Thyroid gland (tissue), 4 donors: Measurements from ENCODE around the gene GRPEL1. TPM values are rescaled to one million over a fixed set of nuclear protein-coding genes. Genes with fewer than 3 reads are reported as not detected.
"Not testable (repeated sequence)": the region's sequence is repeated elsewhere in the genome, so short reads cannot be mapped to it uniquely, and the experiment has no call there.

Source experiments
- DNase-seq, 2 donors: peaks; one replicate each; pipeline ENCODE4 v3.0.0-alpha.2; 2019
- H3K27ac ChIP-seq, 3 donors: fragments of 200-600 bp; sonication (generic); 1 replicate in 2 of 3; 2 replicates in 1 of 3; pipeline ENCODE4 v1.5.1; 2016 to 2019; ENCODE audit warnings: mild to moderate bottlenecking in 1 of 3, moderate library complexity in 1 of 3
- H3K27me3 ChIP-seq: fragments of 200-600 bp; sonication (generic); one replicate; pipeline ENCODE4 v1.5.1; 2019
- H3K36me3 ChIP-seq, 2 donors: fragments of 200-600 bp; sonication (generic); one replicate each; pipeline ENCODE4 v1.5.1; 2016 to 2019
- H3K4me1 ChIP-seq, 2 donors: fragments of 200-600 bp; sonication (generic); one replicate each; pipeline ENCODE4 v1.5.1; 2017 to 2019
- H3K4me3 ChIP-seq, 3 donors: fragments of 200-600 bp; sonication (generic); replicated peaks in 1 of 3; 1 replicate in 2 of 3; 2 replicates in 1 of 3; pipeline ENCODE4 v1.5.1; 2016; ENCODE audit warnings: mild to moderate bottlenecking in 1 of 3
- H3K9me3 ChIP-seq: fragments of 200-600 bp; sonication (generic); one replicate; pipeline ENCODE4 v1.5.1; 2017
- CTCF ChIP-seq, 6 experiments: fragments of 200-600 bp in 3 of 6; fragments of 450-650 bp in 3 of 6; sonication (generic) in 3 of 6; IDR thresholded peaks; one replicate each; pipeline ENCODE4 v1.5.1; 2016 to 2019; ENCODE audit warnings: antibody characterized with exemption in 6 of 6, mild to moderate bottlenecking in 2 of 6, inconsistent platforms in 1 of 6, moderate library complexity in 1 of 6
- POLR2A ChIP-seq, 2 donors: fragments of 450-650 bp; IDR thresholded peaks; one replicate each; pipeline ENCODE4 v1.6.1; 2017; ENCODE audit warnings: antibody characterized with exemption in 2 of 2, mild to moderate bottlenecking in 2 of 2, moderate library complexity in 1 of 2
- WGBS, 2 donors: methylation state at CpG; one replicate each; pipeline ENCODE4 v1.1.5; 2017; 5-methylcytosine and 5-hydroxymethylcytosine counted together
- intact Hi-C: fragments of 100-400 bp; cut with DNase I; formaldehyde crosslinking; loops from one replicate; pipeline ENCODE4 v1.15.1; 2023
- total RNA-seq, 4 donors: library from RNA; depleted of rRNA; stranded (reverse); fragments of >200 nt; gene quantifications; one replicate each; pipeline ENCODE4 v1.2.3, GENCODE V29; 2016

The GRPEL1 gene
- total RNA-seq, 4 donors from 2014 or later: 13.4 to 21.9 (median 17.5) TPM

DNA sequence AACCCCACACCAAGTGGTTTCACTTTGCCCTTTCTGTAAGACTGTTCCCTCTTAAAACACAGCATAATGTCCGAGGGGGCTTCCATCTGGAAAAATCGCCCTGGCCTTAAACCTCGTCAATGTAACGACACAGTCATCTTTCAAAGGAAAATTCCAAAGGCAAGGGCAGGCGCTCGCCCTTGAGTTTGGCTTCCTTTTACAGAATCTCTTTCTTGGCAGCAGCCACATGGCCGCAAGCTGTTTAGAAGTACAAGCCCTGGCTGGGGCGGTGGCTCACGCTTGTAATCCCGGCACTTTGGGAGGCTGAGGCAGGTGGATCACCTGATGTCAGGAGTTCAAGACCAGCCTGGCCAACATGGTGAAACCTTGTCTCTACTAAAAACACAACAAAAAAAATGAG lies 27.1 kb upstream of the GRPEL1 start:
- 81 to 88% methylated on average over 10 of the region's 10 CpGs for WGBS, 2 donors
- intact Hi-C loops: no loop called here
- Histone ChIP-seq H3K9me3 (no peaks in the 10 kb centered on the region), H3K4me3 (no peak overlapping the region), H3K36me3 (no peaks in the 10 kb centered on the region), H3K27ac (no peak overlapping the region), H3K4me1 (no peaks in the 10 kb centered on the region), H3K27me3 (no peaks in the 10 kb centered on the region)
- DNase-seq: no peak
- TF ChIP-seq CTCF (IDR thresholded peaks at IDR 0.05) (no peak), POLR2A (IDR thresholded peaks at IDR 0.05) (no peak)

DNA sequence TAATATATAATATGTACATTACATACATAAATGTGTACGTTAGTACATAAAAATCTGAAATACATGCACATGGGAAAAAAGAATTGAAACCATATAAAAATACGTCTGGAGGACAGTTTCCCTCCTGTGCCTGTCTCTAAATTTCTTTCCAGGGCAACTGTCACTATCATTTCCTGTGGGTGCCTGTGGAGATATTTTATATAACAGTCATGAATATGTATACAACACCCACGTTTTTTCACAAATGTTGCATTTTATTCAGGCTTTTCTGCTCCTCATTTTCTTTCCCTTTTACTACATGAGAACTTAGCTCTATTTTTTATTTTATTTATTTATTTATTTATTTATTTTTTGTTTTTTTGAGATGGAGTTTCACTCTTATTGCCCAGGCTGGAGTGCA lies 24.2 kb upstream of the GRPEL1 start:
- Histone ChIP-seq H3K27ac (no peak overlapping the region), H3K9me3 (no peaks in the 10 kb centered on the region), H3K36me3 (no peaks in the 10 kb centered on the region), H3K4me1 (no peaks in the 10 kb centered on the region), H3K27me3 (no peaks in the 10 kb centered on the region), H3K4me3 (no peak overlapping the region)
- intact Hi-C loops: no loop called here
- DNase-seq: no peak
- WGBS, 2 donors: 66 to 68% methylated on average over 3 of the region's 3 CpGs
- TF ChIP-seq POLR2A (IDR thresholded peaks at IDR 0.05): no peak
- TF ChIP-seq CTCF (IDR thresholded peaks at IDR 0.05): no peak

GRCh38 chr4:7089213-7089986 lies 21.5 kb upstream of the GRPEL1 start:
- DNase-seq: no peak
- intact Hi-C loops: no loop called here
- Histone ChIP-seq H3K27ac (no peak overlapping the region), H3K36me3 (no peaks in the 10 kb centered on the region), H3K9me3 (no peaks in the 10 kb centered on the region), H3K4me1 (no peaks in the 10 kb centered on the region), H3K27me3 (no peaks in the 10 kb centered on the region), H3K4me3 (no peak overlapping the region)
- TF ChIP-seq POLR2A (IDR thresholded peaks at IDR 0.05) (no peak), CTCF (IDR thresholded peaks at IDR 0.05) (no peak)
- 76 to 83% methylated on average over 5 of the region's 5 CpGs for WGBS, 2 donors

GRCh38 chr4:7087036-7087435 lies 19.2 kb upstream of the GRPEL1 start:
- Histone ChIP-seq H3K4me3 (no peak overlapping the region), H3K27me3 (no peaks in the 10 kb centered on the region), H3K4me1 (no peaks in the 10 kb centered on the region), H3K9me3 (no peaks in the 10 kb centered on the region), H3K36me3 (no peaks in the 10 kb centered on the region), H3K27ac (no peak overlapping the region)
- no peak for TF ChIP-seq POLR2A (IDR thresholded peaks at IDR 0.05)
- 76 to 78% methylated on average over 3 of the region's 3 CpGs for WGBS, 2 donors
- intact Hi-C loops: no loop called here
- DNase-seq: no peak

DNA sequence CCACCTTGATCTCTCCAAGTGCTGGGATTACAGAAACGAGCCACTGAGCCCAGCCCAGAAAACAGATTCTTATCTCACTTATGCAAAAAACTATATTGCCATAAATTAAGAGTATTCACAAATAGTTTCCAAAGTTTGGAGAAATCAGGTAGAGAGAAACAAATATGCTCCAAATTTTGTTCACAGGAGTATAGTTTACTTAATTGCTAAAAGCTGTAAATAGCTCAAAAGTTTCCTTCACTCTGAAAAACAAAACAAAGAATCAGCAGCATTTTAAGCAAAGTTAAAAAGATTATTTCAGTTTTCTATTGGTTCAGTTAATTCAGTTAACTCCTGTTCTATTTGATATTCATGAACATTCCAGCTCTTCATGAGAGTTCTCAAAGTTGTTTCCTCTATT lies 18.5 kb upstream of the GRPEL1 start:
- no peaks in the 10 kb centered on the region for H3K27me3 ChIP-seq
- DNase-seq: no peak
- intact Hi-C loops: no loop called here

GRCh38 chr4:7084564-7084961 lies 16.7 kb upstream of the GRPEL1 start:
- H3K36me3 ChIP-seq, DNase-seq, H3K27ac ChIP-seq, H3K9me3 ChIP-seq, H3K27me3 ChIP-seq, H3K4me3 ChIP-seq, H3K4me1 ChIP-seq, intact Hi-C loops: not testable (repeated sequence)
- 47 to 56% methylated on average over 9 of the region's 9 CpGs for WGBS, 2 donors

More for the DNA sequence above, 18.5 kb upstream of the GRPEL1 start:
- H3K27ac ChIP-seq: no peak overlapping the region
- no peaks in the 10 kb centered on the region for H3K9me3 ChIP-seq
- H3K4me3 ChIP-seq: no peak overlapping the region
- no peaks in the 10 kb centered on the region for H3K4me1 ChIP-seq
- 17 to 36% methylated on average over 1 of the region's 1 CpG for WGBS, 2 donors
- no peaks in the 10 kb centered on the region for H3K36me3 ChIP-seq
- no peak for TF ChIP-seq CTCF (IDR thresholded peaks at IDR 0.05)
- TF ChIP-seq POLR2A (IDR thresholded peaks at IDR 0.05): no peak
